ENCODE measurements around the gene RECK.

DNA sequence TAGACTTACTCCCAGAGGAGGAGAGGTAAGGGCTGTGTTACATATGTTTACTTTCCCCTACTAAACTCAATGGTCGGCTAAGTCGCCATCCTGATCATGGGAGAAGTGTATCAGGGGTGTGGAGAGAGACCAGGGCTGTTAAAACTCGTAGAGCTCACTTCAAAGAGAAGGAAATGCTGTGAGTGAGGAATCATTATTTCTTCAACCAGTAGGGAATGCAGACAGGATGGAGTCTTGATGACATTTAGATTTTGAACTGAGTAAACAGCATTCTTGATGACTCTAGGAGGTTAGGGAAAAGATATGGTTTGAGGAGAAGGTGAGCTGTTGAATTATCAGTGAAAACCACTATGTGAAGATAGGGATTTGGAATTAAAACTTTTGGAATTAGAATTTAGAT lies 17.3 kb downstream of the RECK start:
- TF ChIP-seq, protein P1, sequence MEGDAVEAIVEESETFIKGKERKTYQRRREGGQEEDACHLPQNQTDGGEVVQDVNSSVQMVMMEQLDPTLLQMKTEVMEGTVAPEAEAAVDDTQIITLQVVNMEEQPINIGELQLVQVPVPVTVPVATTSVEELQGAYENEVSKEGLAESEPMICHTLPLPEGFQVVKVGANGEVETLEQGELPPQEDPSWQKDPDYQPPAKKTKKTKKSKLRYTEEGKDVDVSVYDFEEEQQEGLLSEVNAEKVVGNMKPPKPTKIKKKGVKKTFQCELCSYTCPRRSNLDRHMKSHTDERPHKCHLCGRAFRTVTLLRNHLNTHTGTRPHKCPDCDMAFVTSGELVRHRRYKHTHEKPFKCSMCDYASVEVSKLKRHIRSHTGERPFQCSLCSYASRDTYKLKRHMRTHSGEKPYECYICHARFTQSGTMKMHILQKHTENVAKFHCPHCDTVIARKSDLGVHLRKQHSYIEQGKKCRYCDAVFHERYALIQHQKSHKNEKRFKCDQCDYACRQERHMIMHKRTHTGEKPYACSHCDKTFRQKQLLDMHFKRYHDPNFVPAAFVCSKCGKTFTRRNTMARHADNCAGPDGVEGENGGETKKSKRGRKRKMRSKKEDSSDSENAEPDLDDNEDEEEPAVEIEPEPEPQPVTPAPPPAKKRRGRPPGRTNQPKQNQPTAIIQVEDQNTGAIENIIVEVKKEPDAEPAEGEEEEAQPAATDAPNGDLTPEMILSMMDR (conservative IDR thresholded peaks at IDR 0.05; ENCODE audit: low read length), result no peak
- no peak for TF ChIP-seq EZH2phosphoT487 (IDR thresholded peaks at IDR 0.05; ENCODE audit: borderline replicate concordance)
